B cell (primary cell): Measurements from ENCODE around the gene PCDHA6. TPM values are rescaled to one million over a fixed set of nuclear protein-coding genes. Genes with fewer than 3 reads are reported as not detected.
"Not testable (repeated sequence)": the region's sequence is repeated elsewhere in the genome, so short reads cannot be mapped to it uniquely, and the experiment has no call there.

Source experiments
- ATAC-seq: fragments of 200-7000 bp; cut with Tn5 transposase; one replicate; pipeline ENCODE4 v1.10.0; 2021; ENCODE audit warnings: low read depth, mild to moderate bottlenecking, moderate number of reproducible peaks, moderate library complexity
- CTCF ChIA-PET: fragments of 350-600 bp; sonication (Branson Sonifier 250); formaldehyde crosslinking; loops from one replicate; lab custom pipeline; 2021; ENCODE audit warnings: antibody characterized with exemption, inconsistent platforms; lab: Charles Lee
- POLR2A ChIA-PET: fragments of 350-600 bp; sonication (Branson Sonifier 250); formaldehyde crosslinking; loops from one replicate; lab custom pipeline; 2021; ENCODE audit warnings: antibody characterized with exemption; lab: Charles Lee
- DNase-seq: peaks from one replicate; pipeline ENCODE4 v3.0.0; 2013
- H2AFZ ChIP-seq: 2 replicates; pipeline ENCODE4 v1.6.1; 2012; ENCODE audit warnings: mild to moderate bottlenecking, low read depth, low read length; ENCODE audit not compliant: insufficient read depth, poor library complexity, severe bottlenecking
- H3K27ac ChIP-seq, 2 donors: 1 replicate in 1 of 2; 2 replicates in 1 of 2; pipeline ENCODE4 v1.5.1; 2012 to 2013; ENCODE audit warnings: low read length in 2 of 2, mild to moderate bottlenecking in 2 of 2, moderate library complexity in 1 of 2
- H3K27me3 ChIP-seq, 4 experiments: fragments of 200-600 bp in 1 of 4; sonication (generic) in 1 of 4; replicated peaks in 1 of 4; 1 replicate in 2 of 4; 2 replicates in 2 of 4; pipeline versions ENCODE4 v1.6.1 to v1.7.0; 2013 to 2016; ENCODE audit warnings: low read length in 3 of 4, mild to moderate bottlenecking in 2 of 4, mixed read lengths in 1 of 4, moderate library complexity in 1 of 4; ENCODE audit not compliant: insufficient read depth in 4 of 4, control insufficient read depth in 3 of 4; ENCODE audit errors: control extremely low read depth in 1 of 4
- H3K36me3 ChIP-seq, 2 experiments: replicated peaks in 1 of 2; 1 replicate in 1 of 2; 2 replicates in 1 of 2; pipeline versions ENCODE4 v1.6.1 to v1.7.1; 2013; ENCODE audit warnings: low read length in 1 of 2; ENCODE audit not compliant: insufficient read depth in 2 of 2, control insufficient read depth in 1 of 2; ENCODE audit errors: control extremely low read depth in 1 of 2, extremely low read depth in 1 of 2
- H3K4me1 ChIP-seq, 2 donors: fragments of 200-600 bp in 1 of 2; sonication (generic) in 1 of 2; 1 replicate in 1 of 2; 2 replicates in 1 of 2; pipeline versions ENCODE4 v1.5.1 to v1.6.1; 2013 to 2017; ENCODE audit warnings: low read length in 2 of 2; ENCODE audit not compliant: control insufficient read depth in 2 of 2, insufficient read depth in 2 of 2
- H3K4me2 ChIP-seq: replicated peaks from 2 replicates; pipeline ENCODE3; 2012; ENCODE audit warnings: mild to moderate bottlenecking, low read depth, low read length; ENCODE audit not compliant: poor library complexity, severe bottlenecking
- H3K4me3 ChIP-seq, 5 experiments: fragments of 200-600 bp in 1 of 5; sonication (generic) in 1 of 5; 1 replicate in 3 of 5; 2 replicates in 2 of 5; pipeline versions ENCODE4 v1.5.1 to v1.7.0; 2011 to 2016; ENCODE audit warnings: low read length in 4 of 5, mild to moderate bottlenecking in 4 of 5, low read depth in 2 of 5, control low read depth in 1 of 5, moderate library complexity in 1 of 5; ENCODE audit not compliant: insufficient read depth in 1 of 5; ENCODE audit errors: control extremely low read depth in 1 of 5, extremely low read depth in 1 of 5
- H3K79me2 ChIP-seq: fragments of 200-600 bp; sonication (generic); one replicate; pipeline ENCODE4 v1.6.0; 2016; ENCODE audit warnings: low read length; ENCODE audit not compliant: control insufficient read depth, insufficient read depth
- H3K9ac ChIP-seq: fragments of 200-600 bp; sonication (generic); 2 replicates; pipeline ENCODE4 v1.6.1; 2017; ENCODE audit warnings: mild to moderate bottlenecking, low read length, moderate library complexity
- H3K9me3 ChIP-seq, 3 donors: one replicate each; pipeline versions ENCODE4 v1.6.1 to v1.7.1; 2013; ENCODE audit warnings: low read length in 2 of 3; ENCODE audit not compliant: control insufficient read depth in 2 of 3, insufficient read depth in 1 of 3; ENCODE audit errors: control extremely low read depth in 1 of 3
- H4K20me1 ChIP-seq: 2 replicates; pipeline ENCODE4 v1.6.0; 2012; ENCODE audit warnings: mild to moderate bottlenecking, low read length; ENCODE audit not compliant: insufficient read depth, control insufficient read depth, poor library complexity, severe bottlenecking
- H3K27ac Mint-ChIP-seq: one replicate; pipeline ENCODE4 v1.8.0; 2021; ENCODE audit warnings: mixed read lengths
- H3K27me3 Mint-ChIP-seq: one replicate; pipeline ENCODE4 v1.8.0; 2021; ENCODE audit warnings: mixed read lengths
- H3K4me1 Mint-ChIP-seq: one replicate; pipeline ENCODE4 v1.8.0; 2021; ENCODE audit warnings: mixed read lengths
- H3K4me3 Mint-ChIP-seq: one replicate; pipeline ENCODE4 v1.8.0; 2021; ENCODE audit warnings: mixed read lengths
- H3K9me3 Mint-ChIP-seq: one replicate; pipeline ENCODE4 v1.8.0; 2022; ENCODE audit warnings: mixed read lengths; ENCODE audit not compliant: insufficient read depth
- EZH2 ChIP-seq: IDR thresholded peaks from 2 replicates; pipeline ENCODE4 v1.6.1; 2012; ENCODE audit warnings: borderline replicate concordance, low read depth, mild to moderate bottlenecking, moderate library complexity, low read length; ENCODE audit not compliant: insufficient read depth, poor library complexity, severe bottlenecking
- WGBS: methylation state at CpG from one replicate; pipeline ENCODE4 v1.1.5; 2013; ENCODE audit warnings: missing lambda C conversion rate; ENCODE audit not compliant: insufficient coverage; 5-methylcytosine and 5-hydroxymethylcytosine counted together
- intact Hi-C: fragments of 100-400 bp; cut with micrococcal nuclease; formaldehyde crosslinking; loops from one replicate; pipeline ENCODE4 v1.10.0; 2022
- polyA plus RNA-seq: library from polyadenylated mRNA; depleted of rRNA; stranded (reverse); fragments of >200 nt; gene quantifications from 2 replicates; pipeline ENCODE4 v1.2.3, GENCODE V29; 2012
- total RNA-seq, 2 donors: library from RNA; stranded (reverse); fragments of 120-200 nt in 1 of 2; gene quantifications; 1 replicate in 1 of 2; 2 replicates in 1 of 2; pipeline versions ENCODE4 v1.2.3 to v1.2.4, GENCODE V29; 2013 to 2022
- TF ChIP-seq, protein P1 (sequence below): fragments of 200-600 bp; IDR thresholded peaks from one replicate; pipeline ENCODE4 v1.8.0; 2022; ENCODE audit warnings: antibody characterized with exemption, mild to moderate bottlenecking

PCDHA6 gene
- total and polyA plus RNA-seq, 2 donors (not counting 1 experiment from before 2014, with no cell fraction given) = not detected

DNA sequence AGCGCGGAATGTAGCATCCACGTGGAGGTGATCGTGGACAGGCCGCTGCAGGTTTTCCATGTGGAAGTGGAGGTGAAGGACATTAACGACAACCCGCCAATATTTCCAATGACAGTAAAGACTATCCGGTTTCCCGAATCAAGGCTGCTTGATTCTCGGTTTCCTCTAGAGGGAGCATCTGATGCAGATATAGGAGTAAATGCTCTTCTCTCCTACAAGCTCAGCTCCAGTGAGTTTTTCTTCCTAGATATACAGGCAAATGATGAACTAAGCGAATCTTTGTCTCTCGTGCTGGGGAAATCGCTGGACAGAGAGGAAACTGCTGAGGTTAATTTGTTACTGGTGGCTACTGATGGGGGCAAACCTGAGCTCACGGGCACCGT is 32.5 kb upstream of the PCDHA6 start:
- no peaks in the 10 kb centered on the region for H3K4me1 ChIP-seq
- 43% methylated on average over 9 of the region's 15 CpGs for WGBS
- no peaks in the 10 kb centered on the region for H4K20me1 ChIP-seq
- H3K4me3 ChIP-seq = no peak overlapping the region
- H3K4me3 Mint-ChIP-seq = no peak overlapping the region
- no peaks in the 10 kb centered on the region for H3K79me2 ChIP-seq
- peaks cover 12% of the 10 kb centered on the region for H3K9me3 Mint-ChIP-seq
- peaks cover 24% of the 10 kb centered on the region for H3K27me3 Mint-ChIP-seq
- intact Hi-C loops = no loop called here
- H3K4me2 ChIP-seq = no peak overlapping the region
- ChIA-PET POLR2A (no interaction called here), CTCF (no interaction called here)
- DNase-seq (no peak), ATAC-seq (no peak)
- H3K27ac ChIP-seq = no peak overlapping the region
- no peak overlapping the region for H3K27ac Mint-ChIP-seq
- H2AFZ ChIP-seq = no peak overlapping the region
- no peaks in the 10 kb centered on the region for H3K4me1 Mint-ChIP-seq
- peaks cover 0 to 26% (median 10%) of the 10 kb centered on the region in 4 experiments for H3K27me3 ChIP-seq
- no peaks in the 10 kb centered on the region for H3K36me3 ChIP-seq
- TF ChIP-seq, protein P1, sequence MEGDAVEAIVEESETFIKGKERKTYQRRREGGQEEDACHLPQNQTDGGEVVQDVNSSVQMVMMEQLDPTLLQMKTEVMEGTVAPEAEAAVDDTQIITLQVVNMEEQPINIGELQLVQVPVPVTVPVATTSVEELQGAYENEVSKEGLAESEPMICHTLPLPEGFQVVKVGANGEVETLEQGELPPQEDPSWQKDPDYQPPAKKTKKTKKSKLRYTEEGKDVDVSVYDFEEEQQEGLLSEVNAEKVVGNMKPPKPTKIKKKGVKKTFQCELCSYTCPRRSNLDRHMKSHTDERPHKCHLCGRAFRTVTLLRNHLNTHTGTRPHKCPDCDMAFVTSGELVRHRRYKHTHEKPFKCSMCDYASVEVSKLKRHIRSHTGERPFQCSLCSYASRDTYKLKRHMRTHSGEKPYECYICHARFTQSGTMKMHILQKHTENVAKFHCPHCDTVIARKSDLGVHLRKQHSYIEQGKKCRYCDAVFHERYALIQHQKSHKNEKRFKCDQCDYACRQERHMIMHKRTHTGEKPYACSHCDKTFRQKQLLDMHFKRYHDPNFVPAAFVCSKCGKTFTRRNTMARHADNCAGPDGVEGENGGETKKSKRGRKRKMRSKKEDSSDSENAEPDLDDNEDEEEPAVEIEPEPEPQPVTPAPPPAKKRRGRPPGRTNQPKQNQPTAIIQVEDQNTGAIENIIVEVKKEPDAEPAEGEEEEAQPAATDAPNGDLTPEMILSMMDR = no peak
- TF ChIP-seq EZH2 = no peak
- H3K9me3 ChIP-seq = peaks cover 6 to 31% (median 28%) of the 10 kb centered on the region in 3 donors
- H3K9ac ChIP-seq = no peak overlapping the region

DNA sequence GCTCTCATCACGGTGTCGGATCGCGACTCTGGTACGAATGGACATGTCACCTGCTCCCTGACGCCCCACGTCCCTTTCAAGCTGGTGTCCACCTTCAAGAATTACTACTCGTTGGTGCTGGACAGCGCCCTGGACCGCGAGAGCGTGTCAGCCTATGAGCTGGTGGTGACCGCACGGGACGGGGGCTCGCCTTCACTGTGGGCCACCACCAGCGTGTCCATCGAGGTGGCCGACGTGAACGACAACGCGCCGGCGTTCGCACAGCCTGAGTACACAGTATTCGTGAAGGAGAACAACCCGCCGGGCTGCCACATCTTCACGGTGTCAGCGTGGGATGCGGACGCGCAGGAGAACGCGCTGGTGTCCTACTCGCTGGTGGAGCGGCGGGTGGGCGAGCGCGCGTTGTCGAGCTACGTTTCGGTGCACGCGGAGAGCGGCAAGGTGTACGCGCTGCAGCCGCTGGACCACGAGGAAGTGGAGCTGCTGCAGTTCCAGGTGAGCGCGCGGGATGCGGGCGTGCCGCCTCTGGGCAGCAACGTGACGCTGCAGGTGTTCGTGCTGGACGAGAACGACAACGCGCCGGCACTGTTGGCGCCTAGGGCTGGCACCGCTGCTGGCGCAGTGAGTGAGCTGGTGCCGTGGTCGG is 31.6 kb upstream of the PCDHA6 start:
- Mint-ChIP-seq H3K27me3 (peaks cover 22% of the 10 kb centered on the region), H3K9me3 (peaks cover 12% of the 10 kb centered on the region)
- DNase-seq, H3K4me3 ChIP-seq, H3K4me1 Mint-ChIP-seq, H3K36me3 ChIP-seq, H3K27ac Mint-ChIP-seq, H3K27ac ChIP-seq, H3K4me3 Mint-ChIP-seq, H3K79me2 ChIP-seq, intact Hi-C loops, CTCF ChIA-PET, H3K9ac ChIP-seq, H3K4me1 ChIP-seq, H4K20me1 ChIP-seq, ATAC-seq, H2AFZ ChIP-seq, H3K4me2 ChIP-seq, POLR2A ChIA-PET: not testable (repeated sequence)
- peaks cover 4 to 35% (median 31%) of the 10 kb centered on the region in 3 donors for H3K9me3 ChIP-seq
- 70% methylated on average over 72 of the region's 72 CpGs for WGBS
- H3K27me3 ChIP-seq = peaks cover 0 to 26% (median 14%) of the 10 kb centered on the region in 4 experiments
